Activated CD4-positive, alpha-beta T cell treated with anti-CD3 and anti-CD28 coated beads, Interleukin-2, amount 50 U/mL, for 24 hours (primary cell): ENCODE results near the gene FAM162A.
A peak's percentile ranks its signal among the peaks of the same experiment; 100 is the strongest.

Experiments
- DNase-seq, 2 donors: peaks; one replicate each; pipeline ENCODE4 v3.0.0-alpha.2; 2020; ENCODE audit warnings: low read depth in 1 of 2, low spot score in 1 of 2

Gene FAM162A

DNA sequence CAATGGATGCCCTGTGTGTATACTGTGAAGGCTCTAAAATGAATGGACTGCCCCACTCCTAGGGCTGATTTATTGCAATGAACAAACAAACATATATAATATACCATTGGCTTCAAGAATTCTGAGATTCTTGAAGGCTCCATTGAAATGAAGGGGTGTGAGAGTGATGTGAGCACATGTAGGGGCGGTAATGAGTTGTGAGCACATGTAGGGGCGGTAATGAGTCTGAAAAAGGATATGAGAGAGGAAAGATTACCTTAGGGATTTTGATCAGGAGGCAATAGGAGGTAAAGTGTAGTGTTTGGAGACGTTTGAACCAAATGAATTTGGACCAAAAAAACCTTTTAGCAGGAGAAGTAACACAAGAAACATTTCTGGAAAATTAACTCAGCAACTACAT lies 3.7 kb downstream of the FAM162A start:
- DNase-seq, result no peak

DNA sequence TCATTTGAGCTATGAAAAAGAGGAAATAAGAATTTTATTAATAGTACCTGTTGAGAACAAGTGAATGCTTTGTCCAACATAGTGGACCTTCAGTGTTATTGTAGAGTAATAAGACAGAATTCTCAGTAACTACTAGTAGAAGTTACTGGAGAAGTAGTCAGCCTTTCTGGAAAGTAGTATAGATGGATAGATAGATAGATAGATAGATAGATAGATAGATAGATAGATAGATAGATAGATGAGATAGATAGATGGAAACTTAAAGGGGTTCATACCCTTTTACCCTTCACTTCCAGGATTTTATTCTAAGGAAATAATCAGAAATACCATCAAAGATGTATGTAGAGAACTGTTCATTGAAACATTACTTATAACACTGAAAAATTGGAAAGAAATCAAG lies 5.2 kb downstream of the FAM162A start:
- DNase-seq, result no peak

DNA sequence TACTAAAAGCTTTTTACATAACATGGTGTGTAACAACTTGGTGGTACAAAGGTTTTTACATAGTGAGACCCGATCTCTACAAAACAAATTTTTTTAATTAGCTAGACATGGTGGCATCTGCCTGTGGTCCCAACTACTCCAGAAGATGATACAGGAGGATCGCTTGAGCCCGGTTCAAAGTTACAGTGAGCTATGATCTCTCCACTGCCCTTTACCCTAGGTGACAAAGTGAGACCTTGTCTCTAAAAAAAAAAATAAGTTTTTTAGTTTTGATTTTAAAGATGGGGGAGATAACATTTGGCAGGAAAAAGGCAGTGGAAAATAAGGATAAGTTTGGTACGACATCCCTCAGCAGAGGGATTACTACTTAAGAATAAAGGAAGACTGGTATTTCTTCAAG lies 5.9 kb downstream of the FAM162A start:
- DNase-seq, result no peak

DNA sequence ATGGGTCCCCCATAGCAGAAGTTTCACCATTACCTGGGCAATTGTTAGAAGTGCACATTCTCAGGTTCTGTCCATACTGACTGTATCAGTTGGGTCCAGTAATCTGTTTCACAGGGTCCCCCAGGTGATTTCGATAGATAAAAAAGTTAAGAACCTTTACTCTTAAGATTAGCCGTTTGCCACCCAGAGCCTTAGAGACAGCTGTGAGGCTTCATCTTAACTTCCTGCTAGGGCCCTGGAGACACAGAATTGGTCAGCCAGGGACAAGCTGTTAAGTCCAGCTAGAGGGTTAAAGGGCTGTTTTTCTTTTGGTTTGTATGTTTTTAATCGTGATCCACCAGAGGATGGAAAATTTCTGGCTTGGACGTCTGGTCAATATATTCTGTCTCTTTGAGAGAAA lies 6.7 kb downstream of the FAM162A start:
- no peak for DNase-seq

DNA sequence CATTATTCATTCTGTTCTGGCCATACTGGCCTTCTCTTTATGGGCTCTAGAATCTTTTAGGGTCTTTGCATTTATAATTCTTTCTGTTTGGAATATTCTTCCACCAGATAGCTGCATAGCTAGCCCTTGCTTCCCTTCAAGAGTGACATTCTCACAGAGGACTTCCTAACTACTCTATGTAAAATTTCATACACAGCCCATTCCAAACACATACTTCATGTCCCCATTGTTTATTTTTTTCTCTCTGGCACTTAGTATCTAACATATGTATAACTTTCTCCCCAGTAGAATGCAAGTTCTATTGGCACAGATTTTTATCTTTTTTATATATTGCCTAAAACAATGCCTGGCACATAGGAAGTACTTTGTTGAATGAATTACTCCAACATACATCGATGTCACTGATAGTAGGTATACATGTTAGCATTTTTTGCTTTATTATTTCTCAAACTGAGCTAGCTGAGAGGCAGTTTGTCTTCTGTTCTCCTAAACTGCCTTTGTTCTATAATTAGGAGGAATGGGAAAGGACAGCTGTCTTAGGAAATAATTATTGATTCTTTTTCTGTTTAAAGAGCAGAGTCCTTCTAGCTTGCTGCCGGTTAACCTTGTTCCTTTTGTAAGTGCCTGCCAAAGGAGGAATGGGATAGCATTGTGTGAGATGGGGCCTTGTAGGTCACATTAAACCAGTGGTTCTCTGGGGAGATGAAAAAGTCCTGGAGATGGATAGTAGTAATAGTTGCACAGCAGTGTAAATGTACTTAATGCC lies 7.9 kb downstream of the FAM162A start:
- no peak for DNase-seq

DNA sequence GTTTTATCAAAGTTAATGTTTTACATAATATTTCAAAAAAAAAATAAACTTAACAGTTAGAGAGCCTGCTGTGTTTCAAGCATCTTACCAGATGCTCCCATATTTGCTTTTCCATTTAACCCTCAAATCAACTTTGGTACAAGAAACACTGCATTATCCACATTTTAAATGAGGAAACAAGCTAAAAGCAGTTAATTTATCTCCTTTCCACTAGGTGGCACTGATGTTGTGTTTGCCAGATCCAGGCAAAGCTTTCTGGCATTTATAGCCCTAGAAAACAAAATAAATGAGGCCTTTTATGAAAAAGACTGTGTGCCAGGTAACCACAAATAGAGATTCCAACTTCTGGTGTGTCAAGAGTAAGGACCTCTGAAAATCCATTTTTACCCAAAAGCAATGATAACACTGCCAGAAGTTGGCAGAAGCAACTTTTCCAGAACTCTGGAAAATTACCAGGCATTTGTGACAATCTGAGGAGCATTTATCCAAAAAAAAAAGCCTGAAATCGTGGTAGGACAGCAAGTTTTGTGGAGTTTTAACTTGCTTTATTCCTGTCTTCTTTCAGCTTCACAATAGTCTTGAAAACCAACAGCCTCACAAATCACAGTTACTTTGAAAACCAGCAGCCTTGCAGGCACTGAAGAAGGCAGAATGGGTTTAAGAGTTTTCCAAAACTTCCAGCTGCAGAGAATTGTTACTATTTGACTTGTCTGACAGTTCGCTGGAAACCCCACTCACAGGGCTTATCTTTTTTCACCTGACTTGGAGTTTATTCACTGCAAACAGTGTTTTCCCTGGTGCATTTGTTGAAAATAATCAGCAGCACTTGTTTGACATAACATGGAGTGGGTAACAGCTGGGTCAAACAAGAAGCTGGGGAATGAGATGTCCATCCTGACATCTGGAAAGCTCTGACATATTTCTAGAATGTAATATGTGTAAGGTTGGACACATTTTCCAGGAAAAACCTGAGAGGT lies 9.2 kb downstream of the FAM162A start:
- no peak for DNase-seq

DNA sequence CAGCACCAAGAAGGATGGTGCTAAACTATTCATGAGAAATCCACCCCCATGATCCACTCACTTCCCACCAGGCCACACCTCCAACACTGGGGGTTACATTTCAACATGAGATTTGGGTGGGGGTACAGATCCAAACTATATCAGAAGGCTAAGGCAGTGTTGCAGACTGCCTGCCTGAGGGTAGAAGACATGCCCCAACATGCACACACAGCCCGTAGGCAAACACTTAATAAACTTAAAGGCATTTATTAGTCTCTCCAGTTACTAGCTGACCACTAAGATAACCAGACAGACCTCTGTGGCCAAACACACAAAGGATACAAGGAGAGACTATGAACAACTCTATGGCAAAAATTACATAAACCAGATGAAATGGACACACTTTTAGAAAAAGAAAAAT lies 10.2 kb downstream of the FAM162A start:
- no peak for DNase-seq

DNA sequence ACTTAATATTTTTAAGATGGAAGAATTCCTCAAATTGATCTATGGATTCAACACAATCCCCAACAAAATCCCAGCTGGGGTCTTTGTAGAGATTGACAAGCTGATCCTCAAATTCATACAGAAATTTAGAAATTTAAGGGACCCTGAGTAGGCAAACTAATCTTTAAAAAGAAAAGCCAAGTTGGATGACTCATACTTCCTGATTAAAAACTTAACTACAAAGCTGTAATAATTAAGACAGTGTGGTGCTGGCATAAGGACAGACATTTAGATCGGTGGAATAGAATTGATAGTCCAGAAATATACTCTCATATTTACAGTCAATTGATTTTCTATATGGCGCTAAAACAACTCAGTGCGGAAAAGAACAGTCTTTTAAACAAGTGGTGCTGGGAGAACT lies 11.6 kb downstream of the FAM162A start:
- DNase-seq, result no peak

DNA sequence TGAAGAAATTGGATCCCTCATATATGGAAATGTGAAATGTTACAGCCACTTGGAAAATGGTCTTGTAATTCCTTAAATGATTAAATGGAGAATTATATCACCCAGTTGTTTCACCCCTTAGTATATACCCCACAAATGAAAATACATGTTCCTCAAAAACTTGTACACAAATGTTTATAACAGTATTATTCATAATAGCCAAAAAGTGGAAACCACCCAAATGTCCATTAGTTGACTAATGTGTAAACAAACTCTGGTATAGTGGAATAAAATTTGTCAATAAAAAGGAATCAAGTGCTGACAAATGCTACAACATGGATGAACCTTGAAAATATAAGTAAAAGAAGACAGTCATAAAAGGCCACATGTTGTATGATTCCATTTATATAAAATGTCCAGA lies 12.5 kb downstream of the FAM162A start:
- no peak for DNase-seq

DNA sequence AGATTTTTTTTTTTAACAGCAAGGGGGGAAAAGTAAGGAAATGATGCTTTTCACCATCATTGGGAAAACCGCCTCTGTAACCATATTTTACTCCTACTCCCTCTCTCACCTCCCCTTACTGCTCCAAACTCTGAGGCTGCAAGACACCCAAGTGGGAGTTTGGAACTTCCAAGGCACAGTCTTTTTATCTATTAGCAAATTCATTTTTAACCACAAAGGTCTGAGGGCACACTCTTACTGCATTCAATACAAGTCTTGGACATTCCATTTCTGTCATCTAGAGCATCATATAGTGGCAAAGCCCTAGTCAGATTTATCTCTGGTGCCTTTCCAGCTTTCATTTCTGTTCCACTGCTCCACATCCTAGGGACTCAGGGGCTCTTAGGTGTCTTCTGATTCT lies 13.2 kb downstream of the FAM162A start:
- no peak for DNase-seq

DNA sequence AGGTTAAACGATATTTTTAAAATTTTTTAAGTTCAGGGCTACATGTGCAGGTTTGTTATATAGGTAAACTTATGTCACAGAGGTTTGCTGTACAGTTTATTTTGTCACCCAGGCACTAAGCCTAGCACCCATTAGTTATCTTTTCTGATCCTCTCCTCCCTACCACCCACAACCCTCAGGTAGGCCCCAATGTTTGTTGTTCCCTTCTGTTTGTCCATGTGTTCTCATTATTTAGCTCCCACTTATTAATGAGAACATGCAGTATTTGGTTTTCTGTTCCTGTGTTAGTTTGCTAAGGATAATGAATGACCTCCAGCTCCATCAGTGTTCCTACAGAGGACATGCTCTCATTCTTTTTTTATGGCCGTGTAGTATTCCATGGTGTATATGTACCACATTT lies 14.9 kb downstream of the FAM162A start:
- no peak for DNase-seq

DNA sequence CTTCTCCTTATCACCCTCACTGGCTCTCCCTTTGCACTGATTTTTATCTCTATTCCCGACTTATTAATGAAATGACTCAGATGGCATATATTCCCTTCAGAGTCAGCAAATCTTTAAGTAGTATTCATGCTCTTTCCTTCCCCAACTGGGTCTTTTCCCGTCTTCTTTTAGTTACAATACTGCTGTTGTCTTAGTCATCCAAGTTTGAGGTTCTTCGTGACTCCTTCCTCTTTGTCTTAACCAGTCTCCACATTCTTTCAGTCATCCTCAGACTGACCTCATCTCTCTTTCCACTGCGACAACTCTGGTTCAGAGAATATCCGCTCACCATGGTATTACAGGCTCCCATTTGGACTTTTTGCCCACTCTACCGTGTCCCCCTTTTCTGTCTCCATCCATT lies 19.5 kb downstream of the FAM162A start:
- DNase-seq, result no peak

DNA sequence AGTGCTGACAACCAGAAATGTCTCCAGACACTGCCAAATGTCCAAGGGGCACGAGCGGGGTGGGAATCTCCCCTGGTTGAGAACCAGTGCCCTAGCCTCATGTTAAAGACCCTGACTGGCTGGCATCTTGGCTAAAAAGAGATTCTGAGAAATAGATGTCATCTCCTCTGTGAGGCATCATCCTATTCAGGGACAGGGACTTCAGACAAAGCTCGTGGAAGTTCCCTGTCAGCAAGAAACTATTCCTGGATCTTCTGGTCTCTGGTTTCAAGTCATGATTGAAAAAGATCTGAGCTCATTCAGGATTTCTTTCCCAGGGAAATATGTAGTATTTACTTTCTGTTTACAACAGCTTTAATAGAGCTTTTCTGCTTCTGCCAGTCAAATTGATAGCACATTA lies 21.0 kb downstream of the FAM162A start:
- DNase-seq, result no peak

DNA sequence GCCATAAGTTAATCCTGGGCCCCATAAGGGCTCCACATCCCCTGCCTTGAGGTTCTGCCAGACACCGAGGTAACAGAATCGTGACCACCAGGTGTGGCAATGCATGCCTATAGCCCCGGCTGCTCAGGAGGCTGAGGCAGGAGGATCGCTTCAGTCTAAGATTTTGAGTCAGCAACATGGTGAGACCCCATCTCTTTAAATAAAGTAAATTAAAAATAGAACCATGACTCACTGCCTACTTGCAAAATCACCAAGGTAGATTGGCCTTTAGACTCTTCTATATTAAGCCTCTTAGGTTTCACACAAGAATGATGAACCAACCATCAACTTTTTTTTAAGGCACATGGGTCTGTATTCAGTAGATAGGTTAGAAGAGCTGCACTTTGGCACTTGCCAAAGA lies 22.2 kb downstream of the FAM162A start:
- DNase-seq, result no peak

DNA sequence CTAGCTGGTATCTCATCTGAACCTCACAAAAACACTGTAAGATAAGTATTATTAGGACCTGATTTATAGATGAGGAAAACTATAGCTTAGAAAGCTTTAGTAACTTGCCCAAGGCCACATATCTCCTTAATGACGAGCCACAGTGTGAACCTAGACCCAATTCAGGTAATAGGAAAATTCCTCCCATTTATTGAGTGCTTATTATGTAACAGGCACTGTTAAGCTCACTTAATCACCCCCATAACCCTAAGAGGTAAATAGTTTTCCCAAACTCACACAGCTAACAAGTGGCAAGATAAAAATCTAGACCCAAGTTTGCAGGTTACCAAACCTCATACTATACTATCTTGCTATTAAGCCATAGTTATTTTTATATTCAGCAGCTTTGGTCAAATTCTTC lies 24.0 kb downstream of the FAM162A start:
- no peak for DNase-seq

DNA sequence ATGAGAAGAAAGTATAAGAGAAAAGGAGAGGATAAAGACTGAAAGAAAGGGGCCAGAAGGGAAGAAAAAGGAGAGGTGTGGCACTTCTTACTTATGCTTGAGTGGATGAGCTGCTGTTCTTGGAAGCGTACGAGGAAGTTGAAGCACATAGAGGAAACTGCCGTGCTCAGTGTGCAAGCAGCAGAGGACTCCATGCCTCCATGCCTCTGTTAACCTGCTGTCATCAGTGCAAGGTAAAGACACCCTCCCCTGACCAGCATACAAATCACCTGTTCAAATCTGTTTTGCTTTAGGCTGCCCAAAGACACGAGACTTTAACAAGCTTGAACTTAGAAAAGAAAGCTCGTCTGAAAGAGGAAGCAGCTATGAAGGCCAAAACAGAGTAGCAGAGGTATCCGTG lies 25.5 kb downstream of the FAM162A start:
- no peak for DNase-seq

DNA sequence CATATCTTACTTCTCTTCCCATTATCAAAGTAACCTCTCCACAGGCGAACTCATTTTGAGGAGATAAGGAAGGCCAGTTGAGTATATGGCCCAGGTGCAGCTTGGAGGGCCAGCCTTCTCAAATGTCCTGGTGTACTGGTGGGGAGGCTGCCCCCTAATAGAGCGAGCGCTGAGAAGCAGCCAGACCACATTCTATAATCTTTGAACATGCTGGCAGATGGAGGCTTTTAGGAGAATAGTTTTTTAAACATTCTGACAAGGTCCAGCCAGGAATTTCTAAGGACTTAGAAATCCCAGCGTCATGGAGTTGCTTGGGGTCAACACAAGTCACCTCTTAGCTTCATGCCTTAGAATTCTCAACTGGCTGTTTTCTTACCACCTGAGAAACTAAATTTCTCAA lies 26.1 kb downstream of the FAM162A start:
- DNase-seq, result no peak

DNA sequence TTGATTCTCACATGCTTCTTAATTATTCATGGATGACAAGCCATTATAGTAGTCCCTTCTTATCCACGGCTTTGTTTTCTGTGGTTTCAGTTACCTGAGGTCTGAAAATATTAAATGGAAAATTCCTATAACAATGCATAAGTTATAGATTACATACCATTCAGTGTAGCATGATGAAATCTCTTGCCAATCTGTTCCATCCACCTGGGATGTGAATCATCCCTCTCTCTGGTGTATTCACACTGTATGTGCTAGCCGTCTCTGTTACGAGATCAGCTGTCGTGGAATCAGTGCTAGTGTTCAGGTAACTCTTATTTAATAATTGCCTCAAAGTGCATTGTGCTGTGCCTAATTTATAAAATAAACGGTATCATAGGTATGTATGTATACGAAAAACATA lies 26.7 kb downstream of the FAM162A start:
- no peak for DNase-seq

DNA sequence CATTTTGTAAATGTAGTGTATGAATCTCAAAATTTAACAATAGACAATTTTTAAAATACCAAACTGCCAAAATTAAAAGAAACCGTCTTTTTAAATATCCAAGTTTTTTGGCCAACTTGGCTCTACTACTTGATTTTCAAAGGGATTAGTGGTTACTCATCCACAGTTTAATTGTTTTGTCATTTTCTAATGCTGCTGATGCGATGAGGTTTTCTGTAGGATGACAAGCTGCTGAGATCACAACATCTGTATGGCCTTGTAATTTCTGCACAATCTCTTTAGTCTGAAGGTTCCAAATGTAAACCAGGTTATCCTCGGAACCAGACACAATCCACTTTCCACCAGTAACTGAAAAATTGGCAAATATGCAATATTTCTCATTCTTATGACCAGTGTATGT lies 30.4 kb downstream of the FAM162A start:
- no peak for DNase-seq

DNA sequence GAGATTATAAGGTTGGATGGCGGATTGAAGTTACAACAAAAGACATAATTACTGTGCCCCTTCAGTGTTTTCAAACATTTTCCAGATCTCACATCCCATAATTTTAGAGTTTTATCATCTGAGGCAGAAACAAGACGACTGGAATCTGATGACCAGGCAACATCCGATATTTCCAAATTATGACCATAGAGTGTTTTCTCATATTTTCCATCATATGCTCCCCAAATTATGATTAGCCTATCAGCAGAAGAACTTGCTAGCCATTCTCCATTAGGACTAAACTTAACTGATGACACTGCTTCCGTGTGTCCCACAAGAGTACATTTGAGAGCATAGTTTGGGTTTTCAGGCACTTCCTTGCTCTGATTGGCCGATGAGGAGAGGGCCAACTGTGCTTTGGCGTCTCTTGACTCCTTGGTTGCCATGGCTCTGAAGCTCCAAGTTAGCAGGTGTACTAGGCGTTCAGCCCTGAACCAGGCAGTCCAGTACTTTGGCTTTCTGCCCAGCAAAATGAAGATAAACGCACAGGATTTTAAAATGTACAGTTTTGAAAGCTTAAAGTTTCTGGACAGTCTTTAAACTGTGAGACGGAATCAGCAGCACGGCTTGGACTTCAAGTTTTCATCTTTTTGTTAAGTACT lies 31.2 kb downstream of the FAM162A start:
- DNase-seq, result peak; percentile 2 to 23

DNA sequence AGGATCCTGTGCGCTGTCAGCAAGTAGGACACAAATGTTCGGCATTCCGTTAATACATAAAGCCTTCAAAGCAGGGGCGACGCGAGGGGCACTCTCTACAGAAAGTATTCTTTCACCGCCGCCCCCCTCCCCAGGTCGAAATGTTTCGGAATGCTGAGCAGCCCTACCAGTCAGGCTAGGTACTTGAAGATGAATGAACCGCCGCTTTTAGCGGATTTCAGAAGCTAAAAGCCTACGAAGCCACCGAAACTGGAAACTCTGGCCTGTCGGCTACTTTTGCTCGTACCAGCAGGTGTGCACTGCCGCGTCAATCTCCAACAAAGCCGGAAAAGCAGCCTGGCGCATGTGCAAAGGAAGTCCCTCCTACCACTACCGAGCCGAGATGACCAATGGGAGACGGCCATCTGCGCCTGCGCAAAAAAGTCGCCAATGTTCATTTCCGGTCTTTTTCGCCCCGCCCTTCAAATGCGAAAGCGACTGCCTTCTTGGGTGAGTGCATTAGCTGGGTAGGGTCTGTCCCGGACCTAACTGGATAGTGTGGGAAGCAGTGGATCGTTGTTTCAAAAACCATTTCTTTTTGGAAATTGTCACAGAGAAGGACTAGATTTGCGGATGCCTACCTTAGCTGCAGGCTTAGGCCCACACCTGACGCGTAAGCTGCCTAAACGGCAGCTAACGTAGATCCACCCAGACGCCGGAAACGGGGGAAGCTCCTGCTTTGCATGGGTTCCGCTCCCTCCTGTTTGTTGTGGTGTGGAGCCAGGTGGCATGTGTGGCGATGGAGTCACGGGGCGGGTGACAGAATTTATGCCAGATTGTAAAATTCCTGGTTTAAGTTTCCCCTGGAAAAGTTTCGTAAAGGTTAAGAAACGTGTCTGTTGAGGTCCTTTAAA lies 32.0 kb downstream of the FAM162A start, which contains the start of gene WDR5B:
Gene WDR5B, minus strand, starts transcription at position 301 of the 893 bp plus-strand sequence. CDS start 534 bp downstream, outside the sequence.
- DNase-seq, result peak; percentile 99
